ENCODE results near the gene ERO1A. TPM values are rescaled to one million over a fixed set of nuclear protein-coding genes. Genes with fewer than 3 reads are reported as not detected.

Gene ERO1A
- total RNA-seq, 2 donors from 2014 or later: 32.6 to 63.8 TPM

GRCh38 chr14:52706286-52706685 is 10.9 kb upstream of the ERO1A start:
- Histone ChIP-seq H3K36me3 (peaks cover 9% of the 10 kb centered on the region), H3K27me3 (replicated peaks; ENCODE audit: insufficient read depth) (no peaks in the 10 kb centered on the region), H3K9me3 (no peaks in the 10 kb centered on the region), H3K27ac (peak overlapping the region; percentile 73 to 87), H3K4me1 (ENCODE audit: control insufficient read depth in 1 of 2, low read depth in 2 of 2) (peaks cover 17 to 23% of the 10 kb centered on the region in 2 donors), H3K4me3 (peak overlapping the region; percentile 87)
- ATAC-seq (ENCODE audit: insufficient number of reproducible peaks, low FRiP score, low read depth) (no peak), DNase-seq (ENCODE audit: low spot score) (no peak)
- TF ChIP-seq CTCF (IDR thresholded peaks at IDR 0.05): no peak

- no peak overlapping the region for H3K4me3 ChIP-seq
- no peaks in the 10 kb centered on the region for H3K36me3 ChIP-seq
- H3K27me3 ChIP-seq (replicated peaks; ENCODE audit: insufficient read depth): no peaks in the 10 kb centered on the region
- no peak overlapping the region for H3K27ac ChIP-seq
- no peak for TF ChIP-seq CTCF (IDR thresholded peaks at IDR 0.05)
- peaks cover 11 to 16% of the 10 kb centered on the region in 2 donors for H3K4me1 ChIP-seq (ENCODE audit: control insufficient read depth in 1 of 2, low read depth in 2 of 2)
- no peak for DNase-seq (ENCODE audit: low spot score)
- no peak for ATAC-seq (ENCODE audit: insufficient number of reproducible peaks, low FRiP score, low read depth)
- H3K9me3 ChIP-seq: no peaks in the 10 kb centered on the region
These were observed 8.3 kb upstream of the ERO1A start for GRCh38 chr14:52703664-52704063.

GRCh38 chr14:52703225-52703624 is 7.9 kb upstream of the ERO1A start:
- Histone ChIP-seq H3K4me3 (no peak overlapping the region), H3K9me3 (no peaks in the 10 kb centered on the region), H3K36me3 (no peaks in the 10 kb centered on the region), H3K27me3 (replicated peaks; ENCODE audit: insufficient read depth) (no peaks in the 10 kb centered on the region), H3K4me1 (ENCODE audit: control insufficient read depth in 1 of 2, low read depth in 2 of 2) (peaks cover 9 to 12% of the 10 kb centered on the region in 2 donors), H3K27ac (no peak overlapping the region)
- DNase-seq (ENCODE audit: low spot score) (no peak), ATAC-seq (ENCODE audit: insufficient number of reproducible peaks, low FRiP score, low read depth) (no peak)
- no peak for TF ChIP-seq CTCF (IDR thresholded peaks at IDR 0.05)

GRCh38 chr14:52701223-52701622 is 5.9 kb upstream of the ERO1A start:
- DNase-seq (ENCODE audit: low spot score): no peak
- no peaks in the 10 kb centered on the region for H3K36me3 ChIP-seq
- H3K27ac ChIP-seq: no peak overlapping the region
- no peak for TF ChIP-seq CTCF (IDR thresholded peaks at IDR 0.05)
- no peak for ATAC-seq (ENCODE audit: insufficient number of reproducible peaks, low FRiP score, low read depth)
- H3K9me3 ChIP-seq: no peaks in the 10 kb centered on the region
- peaks cover 0 to under 1% of the 10 kb centered on the region in 2 donors for H3K4me1 ChIP-seq (ENCODE audit: control insufficient read depth in 1 of 2, low read depth in 2 of 2)
- no peak overlapping the region for H3K4me3 ChIP-seq
- H3K27me3 ChIP-seq (replicated peaks; ENCODE audit: insufficient read depth): no peaks in the 10 kb centered on the region

- no peak for ATAC-seq (ENCODE audit: insufficient number of reproducible peaks, low FRiP score, low read depth)
These were observed 5.4 kb upstream of the ERO1A start for GRCh38 chr14:52700701-52701172.

More at GRCh38 chr14:52700701-52701172, 5.4 kb upstream of the ERO1A start:
- no peaks in the 10 kb centered on the region for H3K9me3 ChIP-seq
- H3K27ac ChIP-seq: no peak overlapping the region
- H3K36me3 ChIP-seq: no peaks in the 10 kb centered on the region
- no peaks in the 10 kb centered on the region for H3K4me1 ChIP-seq (ENCODE audit: control insufficient read depth in 1 of 2, low read depth in 2 of 2)
- no peak overlapping the region for H3K4me3 ChIP-seq
- DNase-seq (ENCODE audit: low spot score): no peak
- H3K27me3 ChIP-seq (replicated peaks; ENCODE audit: insufficient read depth): no peaks in the 10 kb centered on the region
- TF ChIP-seq CTCF (IDR thresholded peaks at IDR 0.05): no peak

Measured in thoracic aorta (tissue), 2 donors.